Stomach (tissue), 4 donors: Measurements from ENCODE around the gene CCDC18.

Experiments
- EP300 ChIP-seq: sonication (generic); formaldehyde crosslinking; IDR thresholded peaks from one replicate; pipeline ENCODE4 v1.6.1; 2017; ENCODE audit warnings: antibody characterized with exemption
- POLR2A ChIP-seq, 4 donors: fragments of 450-650 bp; IDR thresholded peaks; one replicate each; pipeline ENCODE4 v1.6.1; 2016; ENCODE audit warnings: antibody characterized with exemption in 4 of 4, control low read depth in 2 of 4, mild to moderate bottlenecking in 1 of 4, moderate library complexity in 1 of 4
- POLR2AphosphoS5 ChIP-seq, 3 donors: sonication (generic); formaldehyde crosslinking; IDR thresholded peaks; one replicate each; pipeline ENCODE4 v1.6.1; 2016; ENCODE audit warnings: antibody characterized with exemption in 3 of 3
- TF ChIP-seq, protein P1 (sequence below), 7 experiments: fragments of 450-650 bp in 4 of 7; fragments of 200-600 bp in 3 of 7; sonication (generic) in 3 of 7; IDR thresholded peaks; one replicate each; pipeline ENCODE4 v1.5.1; 2016 to 2019; ENCODE audit warnings: antibody characterized with exemption in 7 of 7, control low read depth in 2 of 7, mild to moderate bottlenecking in 1 of 7

GRCh38 chr1:93324486-93325464 is 144.3 kb downstream of the CCDC18 start:
- TF ChIP-seq, protein P1, sequence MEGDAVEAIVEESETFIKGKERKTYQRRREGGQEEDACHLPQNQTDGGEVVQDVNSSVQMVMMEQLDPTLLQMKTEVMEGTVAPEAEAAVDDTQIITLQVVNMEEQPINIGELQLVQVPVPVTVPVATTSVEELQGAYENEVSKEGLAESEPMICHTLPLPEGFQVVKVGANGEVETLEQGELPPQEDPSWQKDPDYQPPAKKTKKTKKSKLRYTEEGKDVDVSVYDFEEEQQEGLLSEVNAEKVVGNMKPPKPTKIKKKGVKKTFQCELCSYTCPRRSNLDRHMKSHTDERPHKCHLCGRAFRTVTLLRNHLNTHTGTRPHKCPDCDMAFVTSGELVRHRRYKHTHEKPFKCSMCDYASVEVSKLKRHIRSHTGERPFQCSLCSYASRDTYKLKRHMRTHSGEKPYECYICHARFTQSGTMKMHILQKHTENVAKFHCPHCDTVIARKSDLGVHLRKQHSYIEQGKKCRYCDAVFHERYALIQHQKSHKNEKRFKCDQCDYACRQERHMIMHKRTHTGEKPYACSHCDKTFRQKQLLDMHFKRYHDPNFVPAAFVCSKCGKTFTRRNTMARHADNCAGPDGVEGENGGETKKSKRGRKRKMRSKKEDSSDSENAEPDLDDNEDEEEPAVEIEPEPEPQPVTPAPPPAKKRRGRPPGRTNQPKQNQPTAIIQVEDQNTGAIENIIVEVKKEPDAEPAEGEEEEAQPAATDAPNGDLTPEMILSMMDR (IDR thresholded peaks at IDR 0.05): no peak
- TF ChIP-seq POLR2A (IDR thresholded peaks at IDR 0.05) (no peak), POLR2AphosphoS5 (IDR thresholded peaks at IDR 0.05) (peak in 2 of 3 donors; percentile 4 to 36), EP300 (no peak)
